H1 (cell line): ENCODE measurements around the gene SOX10. TPM values are rescaled to one million over a fixed set of nuclear protein-coding genes. Genes with fewer than 3 reads are reported as not detected.

ENCODE experiments used
- CTCF ChIA-PET: fragments of 300-600 bp; sonication (Branson Sonifier 250); formaldehyde crosslinking; loops from one replicate; lab custom pipeline; 2021; ENCODE audit not compliant: partially characterized antibody; lab: Charles Lee
- POLR2A ChIA-PET: fragments of 300-600 bp; sonication (Branson Sonifier 250); formaldehyde crosslinking; loops from one replicate; lab custom pipeline; 2021; ENCODE audit warnings: inconsistent platforms; ENCODE audit not compliant: partially characterized antibody; lab: Charles Lee
- DNase-seq, 2 experiments: peaks; one replicate each; pipeline versions ENCODE4 v3.0.0 to v3.0.0-alpha.2; 2010 to 2022; ENCODE audit warnings: low spot score in 2 of 2, low read depth in 1 of 2, mixed read lengths in 1 of 2
- FAIRE-seq: peaks from 2 replicates; lab custom pipeline; 2011; peaks lifted over from hg19 to GRCh38; lab: Jason Lieb, UNC
- H2AFZ ChIP-seq: 2 replicates; pipeline ENCODE4 v1.8.1; 2012; ENCODE audit warnings: low read length, inconsistent platforms
- H2AK5ac ChIP-seq: 2 replicates; pipeline ENCODE4 v1.6.1; 2013; ENCODE audit warnings: low read depth, low read length
- H2BK120ac ChIP-seq: replicated peaks from 2 replicates; pipeline ENCODE3; 2013; ENCODE audit warnings: low read depth, low read length, inconsistent platforms
- H2BK12ac ChIP-seq: 2 replicates; pipeline ENCODE4 v1.6.1; 2013; ENCODE audit warnings: low read depth, low read length
- H2BK15ac ChIP-seq: 2 replicates; pipeline ENCODE4 v1.6.1; 2013; ENCODE audit warnings: low read length
- H2BK20ac ChIP-seq: 2 replicates; pipeline ENCODE4 v1.6.1; 2013; ENCODE audit warnings: low read length
- H2BK5ac ChIP-seq: 2 replicates; pipeline ENCODE4 v1.6.1; 2013; ENCODE audit warnings: low read depth, low read length
- H3K14ac ChIP-seq: 2 replicates; pipeline ENCODE4 v1.6.1; 2013; ENCODE audit warnings: inconsistent platforms; ENCODE audit not compliant: insufficient read length
- H3K18ac ChIP-seq: 2 replicates; pipeline ENCODE4 v1.6.1; 2013; ENCODE audit warnings: low read length; ENCODE audit errors: extremely low read depth
- H3K23ac ChIP-seq: 2 replicates; pipeline ENCODE4 v1.6.1; 2013; ENCODE audit warnings: inconsistent platforms; ENCODE audit not compliant: insufficient read length
- H3K23me2 ChIP-seq: 2 replicates; pipeline ENCODE4 v1.6.1; 2013; ENCODE audit warnings: low read depth, low read length
- H3K27ac ChIP-seq: 2 replicates; pipeline ENCODE4 v1.6.1; 2011; ENCODE audit warnings: low read depth, low read length, inconsistent platforms
- H3K27me3 ChIP-seq, 4 experiments: replicated peaks in 1 of 4; 1 replicate in 1 of 4; 2 replicates in 3 of 4; pipeline versions ENCODE4 v1.6.1 to v1.8.1; 2011 to 2013; ENCODE audit warnings: low read length in 3 of 4, mild to moderate bottlenecking in 3 of 4, inconsistent platforms in 2 of 4, mixed read lengths in 2 of 4, moderate library complexity in 1 of 4; ENCODE audit not compliant: control insufficient read depth in 3 of 4, insufficient read depth in 3 of 4; ENCODE audit errors: extremely low read depth in 1 of 4
- H3K36me3 ChIP-seq, 4 experiments: 2 replicates each; pipeline versions ENCODE4 v1.6.1 to v1.8.1; 2011 to 2013; ENCODE audit warnings: mild to moderate bottlenecking in 4 of 4, low read length in 3 of 4, moderate library complexity in 2 of 4, control low read depth in 1 of 4, inconsistent platforms in 1 of 4; ENCODE audit not compliant: insufficient read depth in 4 of 4, control insufficient read depth in 2 of 4
- H3K4ac ChIP-seq: replicated peaks from 2 replicates; pipeline ENCODE3; 2013; ENCODE audit warnings: low read length, low read depth, mixed read lengths, inconsistent platforms; ENCODE audit not compliant: insufficient read length
- H3K4me1 ChIP-seq, 4 experiments: replicated peaks in 1 of 4; 1 replicate in 1 of 4; 2 replicates in 3 of 4; pipeline versions ENCODE4 v1.6.1 to v1.8.1; 2011 to 2013; ENCODE audit warnings: low read length in 3 of 4, inconsistent platforms in 2 of 4, mixed read lengths in 1 of 4; ENCODE audit not compliant: insufficient read depth in 4 of 4, control insufficient read depth in 3 of 4
- H3K4me2 ChIP-seq, 2 experiments: 2 replicates each; pipeline versions ENCODE4 v1.6.1 to v1.8.1; 2011 to 2013; ENCODE audit warnings: low read depth in 2 of 2, low read length in 2 of 2, control low read depth in 1 of 2, inconsistent platforms in 1 of 2, mild to moderate bottlenecking in 1 of 2; ENCODE audit not compliant: insufficient read depth in 1 of 2
- H3K4me3 ChIP-seq, 4 experiments: fragments of 200-600, 300-600 bp in 1 of 4; sonication (generic), shearing (Covaris generic), sonication (Bioruptor Twin) in 1 of 4; 2 replicates each; pipeline versions ENCODE4 v1.5.1 to v1.8.1; 2011 to 2016; ENCODE audit warnings: low read length in 4 of 4, low read depth in 3 of 4, control low read depth in 2 of 4, inconsistent platforms in 2 of 4, mild to moderate bottlenecking in 2 of 4, mixed read lengths in 1 of 4, moderate library complexity in 1 of 4; ENCODE audit not compliant: insufficient read depth in 2 of 4; ENCODE audit errors: extremely low read depth in 1 of 4
- H3K56ac ChIP-seq: replicated peaks from 2 replicates; pipeline ENCODE3; 2013; ENCODE audit warnings: low read depth, mild to moderate bottlenecking, mixed read lengths, low read length, inconsistent platforms; ENCODE audit not compliant: insufficient read length
- H3K79me1 ChIP-seq: 2 replicates; pipeline ENCODE4 v1.6.1; 2013; ENCODE audit warnings: low read depth, low read length, control low read depth
- H3K79me2 ChIP-seq, 2 experiments: 2 replicates each; pipeline versions ENCODE4 v1.6.1 to v1.8.1; 2012 to 2013; ENCODE audit warnings: low read length in 2 of 2, mild to moderate bottlenecking in 2 of 2, inconsistent platforms in 1 of 2; ENCODE audit not compliant: insufficient read depth in 2 of 2, control insufficient read depth in 1 of 2
- H3K9ac ChIP-seq, 4 experiments: replicated peaks in 1 of 4; 1 replicate in 1 of 4; 2 replicates in 3 of 4; pipeline versions ENCODE4 v1.6.1 to v1.8.1; 2011 to 2013; ENCODE audit warnings: low read depth in 3 of 4, low read length in 3 of 4, control low read depth in 2 of 4, mild to moderate bottlenecking in 2 of 4, moderate library complexity in 2 of 4, inconsistent platforms in 1 of 4; ENCODE audit errors: extremely low read depth in 1 of 4
- H3K9me3 ChIP-seq, 2 experiments: 2 replicates each; pipeline versions ENCODE4 v1.6.1 to v1.8.1; 2012 to 2013; ENCODE audit warnings: mild to moderate bottlenecking in 2 of 2, moderate library complexity in 2 of 2, control low read depth in 1 of 2, inconsistent platforms in 1 of 2, low read depth in 1 of 2, low read length in 1 of 2, mixed read lengths in 1 of 2; ENCODE audit not compliant: insufficient read depth in 2 of 2
- H4K20me1 ChIP-seq, 2 experiments: replicated peaks in 1 of 2; 2 replicates each; pipeline versions ENCODE3 to v1.8.1; 2011 to 2013; ENCODE audit warnings: inconsistent platforms in 2 of 2, low read length in 2 of 2, mild to moderate bottlenecking in 1 of 2; ENCODE audit not compliant: insufficient read depth in 2 of 2, control insufficient read depth in 1 of 2
- H4K5ac ChIP-seq: 2 replicates; pipeline ENCODE4 v1.6.1; 2013; ENCODE audit warnings: low read length, low read depth, mixed read lengths, inconsistent platforms; ENCODE audit not compliant: insufficient read length
- H4K8ac ChIP-seq: 2 replicates; pipeline ENCODE4 v1.8.0; 2013; ENCODE audit warnings: mild to moderate bottlenecking, moderate library complexity, low read length, inconsistent platforms; ENCODE audit not compliant: insufficient read depth; ENCODE audit errors: extremely low read depth
- H4K91ac ChIP-seq: replicated peaks from 2 replicates; pipeline ENCODE3; 2013; ENCODE audit warnings: low read length, mixed read lengths, inconsistent platforms; ENCODE audit not compliant: insufficient read length
- BRCA1 ChIP-seq: IDR thresholded peaks from 2 replicates; pipeline ENCODE4 v1.6.1; 2012; ENCODE audit warnings: low read depth, low read length, improper control_type of control experiment
- CBX5 ChIP-seq: fragments of 300-800, 300-1000 bp; sonication (generic); IDR thresholded peaks from 2 replicates; pipeline ENCODE4 v1.7.1; 2016; ENCODE audit warnings: antibody characterized with exemption, low read length, low read depth
- GTF2F1 ChIP-seq: IDR thresholded peaks from 2 replicates; pipeline ENCODE4 v1.6.1; 2012; ENCODE audit warnings: low read depth, low read length, improper control_type of control experiment, borderline replicate concordance
- HDAC6 ChIP-seq: IDR thresholded peaks from one replicate; pipeline ENCODE4 v1.7.1; 2012; ENCODE audit warnings: low read depth, mild to moderate bottlenecking, inconsistent platforms, low read length, moderate library complexity
- KDM5A ChIP-seq: fragments of 200-600 bp; IDR thresholded peaks from 2 replicates; pipeline ENCODE4 v1.7.1; 2012; ENCODE audit warnings: mild to moderate bottlenecking, low read length, inconsistent platforms, mixed read lengths
- RBBP5 ChIP-seq: IDR thresholded peaks from 2 replicates; pipeline ENCODE4 v1.7.1; 2012; ENCODE audit warnings: low read depth, mild to moderate bottlenecking, inconsistent platforms, low read length, moderate library complexity, borderline replicate concordance
- RXRA ChIP-seq: IDR thresholded peaks from 2 replicates; pipeline ENCODE4 v1.6.1; 2011; ENCODE audit warnings: low read depth, mild to moderate bottlenecking, low read length, moderate library complexity; ENCODE audit not compliant: insufficient read depth
- SUZ12 ChIP-seq: fragments of 200-600 bp; sonication (generic); IDR thresholded peaks from 2 replicates; pipeline ENCODE4 v1.6.1; 2012; ENCODE audit warnings: mild to moderate bottlenecking, inconsistent platforms, low read length, moderate library complexity, mixed read lengths
- TEAD4 ChIP-seq: IDR thresholded peaks from 2 replicates; pipeline ENCODE4 v1.6.1; 2012; ENCODE audit warnings: low read depth, low read length, inconsistent platforms, mixed read lengths
- WGBS, 2 experiments: shearing (Covaris generic) in 1 of 2; methylation state at CpG; one replicate each; pipeline versions ENCODE4 v1.1.6 to v1.1.7; 2013 to 2015; ENCODE audit warnings: low lambda C conversion rate in 2 of 2, mixed read lengths in 2 of 2, inconsistent platforms in 1 of 2, low coverage in 1 of 2, missing lambda C conversion rate in 1 of 2; ENCODE audit not compliant: insufficient replicate concordance in 2 of 2, insufficient coverage in 1 of 2, insufficient read length in 1 of 2; ENCODE audit errors: extremely low coverage in 1 of 2, missing lambda C conversion rate in 1 of 2; 5-methylcytosine and 5-hydroxymethylcytosine counted together
- polyA plus RNA-seq, 7 experiments: library from polyadenylated mRNA; depleted of rRNA in 3 of 7; stranded (reverse) in 5 of 7; unstranded in 2 of 7; fragments of >200 nt in 5 of 7; fragments of 200-250 nt in 2 of 7; gene quantifications; 1 replicate in 5 of 7; 2 replicates in 1 of 7; 4 replicates in 1 of 7; pipeline versions ENCODE4 v1.2.1 to v1.2.3, GENCODE V29; 2011 to 2013; ENCODE audit warnings: missing spikeins in 2 of 7, mixed read lengths in 2 of 7
- total RNA-seq: library from RNA; stranded (reverse); fragmentation: NEBNext Ultra II Directional; extraction: Animal tissue kit (Norgen Biotek cat#: 25700); gene quantifications from 2 replicates; pipeline ENCODE4 v1.2.1, GENCODE V29; 2021

Gene SOX10
- total and polyA plus RNA-seq, 2 of the 8 experiments (the other 6 are each of a cell fraction or from before 2014, with no cell fraction given): 2.7 TPM

DNA sequence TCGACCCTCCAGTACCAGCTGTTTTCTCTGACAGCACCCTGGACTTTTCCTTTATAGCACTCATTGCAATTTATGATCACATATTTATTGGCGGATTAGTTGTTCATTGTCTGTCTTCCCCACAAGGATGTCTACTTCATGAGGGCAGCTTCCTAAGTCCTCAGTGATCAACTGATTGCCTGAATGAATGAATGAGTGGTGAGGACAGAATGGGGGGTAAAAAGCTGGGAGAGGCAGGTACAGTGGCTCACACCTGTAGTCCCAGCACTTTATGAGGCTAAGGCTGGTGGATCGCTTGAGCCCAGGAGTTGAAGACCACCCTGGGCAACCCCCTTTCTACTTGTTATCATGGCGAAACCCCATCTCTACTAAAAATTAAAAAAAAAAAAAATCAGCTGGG lies 11.1 kb upstream of the SOX10 start:
- H3K9ac ChIP-seq: no peak overlapping the region

More for the DNA sequence above, 11.1 kb upstream of the SOX10 start:
- Histone ChIP-seq H2BK12ac (no peak overlapping the region), H3K4me3 (no peak overlapping the region), H3K18ac (no peak overlapping the region), H3K27me3 (no peaks in the 10 kb centered on the region; a peak in 1 of 7 replicates), H3K23me2 (no peaks in the 10 kb centered on the region), H3K4me1 (peaks cover 0 to 23% (median 8%) of the 10 kb centered on the region in 4 experiments; a peak in 5 of 7 replicates), H3K27ac (no peak overlapping the region), H2BK120ac (no peak overlapping the region), H4K5ac (no peak overlapping the region), H3K14ac (no peak overlapping the region), H2BK20ac (no peak overlapping the region), H3K4ac (no peak overlapping the region), H3K4me2 (no peak overlapping the region), H4K8ac (no peak overlapping the region), H2BK15ac (no peak overlapping the region), H3K56ac (no peak overlapping the region), H3K9me3 (no peaks in the 10 kb centered on the region), H2BK5ac (no peak overlapping the region), H3K79me2 (no peaks in the 10 kb centered on the region), H3K79me1 (no peaks in the 10 kb centered on the region), H4K20me1 (no peaks in the 10 kb centered on the region), H2AFZ (no peak overlapping the region), H3K36me3 (no peaks in the 10 kb centered on the region), H4K91ac (no peak overlapping the region), H3K23ac (no peak overlapping the region), H2AK5ac (no peak overlapping the region)
- ChIA-PET POLR2A (interaction anchor here (1.0 to 2.7 kb wide), 3 partner anchors 10 to 90 kb away, joined by 3 to 8 read pairs (median 4); partner anchors contain the start of genes MICALL1 and SOX10), CTCF (interaction anchor here (0.9 to 4.3 kb wide), 6 partner anchors 12 to 108 kb away, joined by 3 to 20 read pairs (median 4); partner anchors contain the start of gene SOX10)
- no peak for DNase-seq
- FAIRE-seq: no peak
- TF ChIP-seq KDM5A (no peak), HDAC6 (no peak), RXRA (no peak), TEAD4 (no peak), RBBP5 (no peak), CBX5 (no peak), GTF2F1 (no peak), BRCA1 (no peak), SUZ12 (no peak)
- WGBS, 2 experiments: 90% methylated on average over 4 of the region's 4 CpGs; no CpG with 5 or more reads in 1 of the 2 experiments
